GM12878 (cell line): ENCODE results near the gene ACACA. TPM values are rescaled to one million over a fixed set of nuclear protein-coding genes. Genes with fewer than 3 reads are reported as not detected.

Experiments used
- ATAC-seq: fragments of 200-7000 bp; cut with Tn5 transposase; 3 replicates; pipeline ENCODE4 v1.9.1; 2020; ENCODE audit warnings: mild to moderate bottlenecking, moderate library complexity
- BruUV-seq: library from RNA; stranded (reverse); fragments of 400-500 nt; replicated peaks from 2 replicates; lab custom pipeline; 2021; lab: Mats Ljungman, UMichigan
- CTCF ChIA-PET: fragments of 300-600 bp; sonication (Branson Sonifier 250); formaldehyde crosslinking; extraction: SDS; loops from one replicate; lab custom pipeline; 2021; ENCODE audit warnings: inconsistent platforms; lab: Yijun Ruan, JAX
- POLR2A ChIA-PET: fragments of 350-600 bp; formaldehyde crosslinking; extraction: SDS; loops from one replicate; lab custom pipeline; 2021; ENCODE audit warnings: inconsistent platforms; lab: Charles Lee
- RAD21 ChIA-PET: fragments of 300-600 bp; sonication (Branson Sonifier 250); formaldehyde crosslinking; loops from one replicate; lab custom pipeline; 2023; ENCODE audit warnings: antibody characterized with exemption; ENCODE audit not compliant: unreplicated experiment; lab: Charles Lee
- SMC1A ChIA-PET: fragments of 300-600 bp; sonication (Branson Sonifier 250); formaldehyde crosslinking; loops from one replicate; lab custom pipeline; 2023; ENCODE audit not compliant: unreplicated experiment, uncharacterized antibody; lab: Charles Lee
- DNase-seq: peaks from one replicate; pipeline ENCODE4 v3.0.0-alpha.2; 2011; ENCODE audit warnings: low read depth, low spot score
- FAIRE-seq: peaks from 3 replicates; lab custom pipeline; 2011; peaks lifted over from hg19 to GRCh38; lab: Jason Lieb, UNC
- H2AFZ ChIP-seq: 2 replicates; pipeline ENCODE4 v1.6.0; 2011; ENCODE audit warnings: low read depth, low read length, control low read depth; ENCODE audit not compliant: control insufficient read depth
- H3K27ac ChIP-seq: 2 replicates; pipeline ENCODE4 v1.5.1; 2011; ENCODE audit warnings: control low read depth; ENCODE audit not compliant: control insufficient read depth, insufficient read depth
- H3K27me3 ChIP-seq, 2 experiments: replicated peaks in 1 of 2; 2 replicates each; pipeline versions ENCODE4 v1.6.0 to v1.6.1; 2011; ENCODE audit warnings: low read length in 1 of 2; ENCODE audit not compliant: control insufficient read depth in 2 of 2, insufficient read depth in 2 of 2
- H3K36me3 ChIP-seq, 2 experiments: 2 replicates each; pipeline ENCODE4 v1.5.1; 2011; ENCODE audit warnings: low read length in 1 of 2; ENCODE audit not compliant: control insufficient read depth in 2 of 2, insufficient read depth in 2 of 2
- H3K4me1 ChIP-seq: 2 replicates; pipeline ENCODE4 v1.6.1; 2011; ENCODE audit warnings: mild to moderate bottlenecking, low read length, moderate library complexity, mixed read lengths; ENCODE audit not compliant: control insufficient read depth, insufficient read depth
- H3K4me2 ChIP-seq: 2 replicates; pipeline ENCODE4 v1.6.0; 2011; ENCODE audit warnings: control low read depth; ENCODE audit not compliant: control insufficient read depth, insufficient read depth
- H3K4me3 ChIP-seq: fragments of 200-600 bp; sonication (generic); 2 replicates; pipeline ENCODE4 v1.5.1; 2016
- H3K79me2 ChIP-seq: 2 replicates; pipeline ENCODE4 v1.6.0; 2011; ENCODE audit warnings: low read length; ENCODE audit not compliant: control insufficient read depth, insufficient read depth
- H3K9ac ChIP-seq: 2 replicates; pipeline ENCODE4 v1.8.0; 2011; ENCODE audit warnings: low read length, control low read depth, mixed read lengths; ENCODE audit not compliant: control insufficient read depth, insufficient read depth
- H3K9me3 ChIP-seq: replicated peaks from 3 replicates; pipeline ENCODE4 v1.5.1; 2011; ENCODE audit warnings: mild to moderate bottlenecking, low read length; ENCODE audit not compliant: control insufficient read depth, insufficient read depth
- H4K20me1 ChIP-seq: 2 replicates; pipeline ENCODE4 v1.6.0; 2011; ENCODE audit not compliant: control insufficient read depth, insufficient read depth
- CBX5 ChIP-seq: sonication (generic); IDR thresholded peaks from 2 replicates; pipeline ENCODE4 v1.6.1; 2016; ENCODE audit warnings: low read depth, moderate library complexity, mild to moderate bottlenecking, inconsistent platforms
- CEBPB ChIP-seq, 2 experiments: fragments of 150-350 bp in 1 of 2; IDR thresholded peaks; 2 replicates each; pipeline ENCODE4 v1.6.1; 2012 to 2014; ENCODE audit warnings: low read depth in 2 of 2, low read length in 2 of 2, borderline replicate concordance in 1 of 2, inconsistent platforms in 1 of 2
- GATAD2B ChIP-seq: fragments of 450-650 bp; conservative IDR thresholded peaks from 2 replicates; pipeline ENCODE4 v1.6.1; 2017; ENCODE audit warnings: low read depth, mild to moderate bottlenecking, moderate library complexity
- IKZF1 ChIP-seq: fragments of 450-650 bp; conservative IDR thresholded peaks from 2 replicates; pipeline ENCODE4 v1.6.1; 2017; ENCODE audit warnings: antibody characterized with exemption, mild to moderate bottlenecking
- IKZF2 ChIP-seq, 2 experiments: fragments of 450-650 bp; IDR thresholded peaks; 2 replicates each; pipeline ENCODE4 v1.6.1; 2017; ENCODE audit warnings: mild to moderate bottlenecking in 2 of 2, moderate library complexity in 2 of 2
- MYC ChIP-seq: IDR thresholded peaks from 2 replicates; pipeline ENCODE4 v1.6.1; 2011; ENCODE audit warnings: mild to moderate bottlenecking, low read length, moderate library complexity, inconsistent platforms; ENCODE audit not compliant: insufficient read depth, insufficient replicate concordance, insufficient read length, severe bottlenecking
- NFIC ChIP-seq: IDR thresholded peaks from 2 replicates; pipeline ENCODE4 v1.6.1; 2012; ENCODE audit warnings: low read depth, mild to moderate bottlenecking, inconsistent platforms, low read length, moderate library complexity
- NR2C2 ChIP-seq: IDR thresholded peaks from 2 replicates; pipeline ENCODE4 v1.6.1; 2011; ENCODE audit warnings: borderline replicate concordance, low read depth; ENCODE audit not compliant: control insufficient read depth, insufficient read length
- PAX8 ChIP-seq: fragments of 450-650 bp; IDR thresholded peaks from 2 replicates; pipeline ENCODE4 v1.6.1; 2017; ENCODE audit warnings: mild to moderate bottlenecking, moderate library complexity
- SP1 ChIP-seq: IDR thresholded peaks from one replicate; pipeline ENCODE4 v1.6.1; 2011; ENCODE audit warnings: low read depth, low read length
- TBL1XR1 ChIP-seq: IDR thresholded peaks from 2 replicates; pipeline ENCODE4 v1.6.1; 2012; ENCODE audit warnings: low read depth, low read length, improper control_type of control experiment
- TCF7 ChIP-seq: IDR thresholded peaks from 2 replicates; pipeline ENCODE4 v1.6.1; 2014; ENCODE audit warnings: antibody characterized with exemption, borderline replicate concordance
- ZNF384 ChIP-seq: IDR thresholded peaks from 2 replicates; pipeline ENCODE4 v1.6.1; 2012; ENCODE audit warnings: low read depth, mild to moderate bottlenecking, low read length, improper control_type of control experiment, borderline replicate concordance
- ZSCAN29 ChIP-seq: fragments of 450-650 bp; IDR thresholded peaks from 2 replicates; pipeline ENCODE4 v1.6.1; 2017; ENCODE audit warnings: mild to moderate bottlenecking, moderate library complexity
- WGBS: methylation state at CpG from one replicate; pipeline ENCODE4 v1.1.6; 2016; ENCODE audit warnings: low lambda C conversion rate; ENCODE audit not compliant: insufficient replicate concordance, insufficient coverage; ENCODE audit errors: missing lambda C conversion rate; 5-methylcytosine and 5-hydroxymethylcytosine counted together
- in situ Hi-C: fragments of 300-500 bp; cut with MboI; formaldehyde crosslinking; loops from 9 replicates; pipeline ENCODE4 v1.14.3; 2018; ENCODE audit warnings: mixed read lengths
- intact Hi-C: fragments of 100-400 bp; cut with micrococcal nuclease; formaldehyde crosslinking; loops from one replicate; pipeline ENCODE4 v1.14.2; 2022; ENCODE audit not compliant: unreplicated experiment
- polyA plus RNA-seq, 11 experiments: library from polyadenylated mRNA; depleted of rRNA in 4 of 11; unstranded in 6 of 11; stranded (reverse) in 5 of 11; fragments of >200 nt; fragmentation: Nextera tagmentation in 4 of 11; fragmentation: Illumina TruSeq in 1 of 11; extraction: Ambion mirVana in 4 of 11; extraction: Trizol in 1 of 11; gene quantifications; 1 replicate in 1 of 11; 2 replicates in 10 of 11; pipeline versions ENCODE4 v1.2.1 to v1.2.3, GENCODE V29; 2011 to 2016; ENCODE audit warnings: inconsistent platforms in 2 of 11, missing spikeins in 2 of 11, low read depth in 1 of 11
- total RNA-seq, 4 experiments: library from RNA; depleted of rRNA in 3 of 4; stranded (reverse); fragments of >200 nt in 3 of 4; fragmentation: Illumina TruSeq in 1 of 4; extraction: Trizol in 1 of 4; gene quantifications; 2 replicates each; pipeline versions ENCODE4 v1.2.1 to v1.2.3, GENCODE V29; 2013 to 2021
- TF ChIP-seq, protein P1 (sequence below): fragments of 450-650 bp; IDR thresholded peaks from 2 replicates; pipeline ENCODE4 v1.6.1; 2017; ENCODE audit warnings: mild to moderate bottlenecking, moderate library complexity
- TF ChIP-seq, protein P2 (sequence below): fragments of 450-650 bp; IDR thresholded peaks from 2 replicates; pipeline ENCODE4 v1.6.1; 2017; ENCODE audit warnings: mild to moderate bottlenecking, low read depth, inconsistent platforms; ENCODE audit not compliant: poor library complexity, severe bottlenecking

ACACA gene
- total and polyA plus RNA-seq, 10 of the 15 experiments (the other 5 are each of a cell fraction or from before 2014, with no cell fraction given), result 12.9 to 74.2 (median 32.0) TPM

DNA sequence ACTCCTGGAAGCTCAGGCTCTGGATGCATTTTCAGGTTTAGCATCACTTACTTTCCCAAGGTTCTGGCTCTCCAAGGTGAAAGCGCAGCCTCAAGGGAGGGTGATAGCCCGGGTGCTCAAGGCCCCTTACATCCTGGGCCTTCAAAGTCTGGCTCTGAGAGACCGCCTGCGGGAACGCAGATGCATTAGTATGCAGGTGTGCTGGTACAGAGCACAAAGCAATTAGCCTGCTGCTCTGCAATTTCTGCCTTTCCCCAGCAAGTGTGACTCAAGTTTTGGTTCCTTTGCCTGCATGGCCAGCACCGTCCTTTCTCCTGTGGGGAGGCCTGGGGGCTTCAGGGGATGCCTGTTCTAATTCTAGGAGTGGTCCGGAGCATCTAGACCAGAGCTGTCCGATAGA is 341.7 kb downstream of the ACACA start (continued):
- TF ChIP-seq CEBPB (IDR thresholded peaks at IDR 0.05; ENCODE audit: borderline replicate concordance in 1 of 2, low read depth in 2 of 2, low read length in 2 of 2) (no peak), CBX5 (no peak), NFIC (no peak), MYC (no peak)

DNA sequence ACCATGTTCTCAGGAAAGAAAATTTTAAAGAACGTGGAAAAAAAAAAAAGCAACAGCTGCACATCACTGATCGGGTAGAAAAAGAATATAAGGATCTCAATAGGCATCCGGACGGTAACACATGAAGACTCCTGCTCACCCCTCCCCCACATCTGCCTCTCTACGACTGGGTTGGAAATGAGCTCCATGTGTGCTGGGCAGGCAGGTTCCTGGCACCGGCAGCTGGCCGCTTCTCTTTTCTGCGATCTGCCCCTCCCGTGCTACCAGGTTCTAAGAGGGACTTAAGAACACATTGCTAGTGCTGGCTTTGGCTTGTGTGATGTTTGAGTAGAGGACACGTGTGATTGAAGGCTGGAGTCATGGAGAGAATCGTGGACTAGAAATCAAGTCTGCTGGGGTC is 342.4 kb downstream of the ACACA start:
- Histone ChIP-seq H3K36me3 (no peaks in the 10 kb centered on the region), H3K4me3 (no peak overlapping the region), H3K27ac (no peak overlapping the region), H3K9me3 (no peaks in the 10 kb centered on the region), H3K9ac (no peak overlapping the region), H3K4me2 (no peak overlapping the region), H2AFZ (no peak overlapping the region), H3K4me1 (no peaks in the 10 kb centered on the region), H4K20me1 (no peaks in the 10 kb centered on the region), H3K27me3 (no peaks in the 10 kb centered on the region), H3K79me2 (no peaks in the 10 kb centered on the region)
- intact Hi-C loops, result no loop called here
- ATAC-seq (no peak), DNase-seq (no peak), FAIRE-seq (no peak)
- ChIA-PET CTCF (interaction anchor here (0.7 kb wide), 1 partner anchor 309 kb away, joined by 3 read pairs; no protein-coding TSS in a partner anchor), POLR2A (interaction anchor here (0.6 kb wide), 1 partner anchor 24 kb away, joined by 3 read pairs; no protein-coding TSS in a partner anchor), SMC1A (no interaction called here), RAD21 (no interaction called here)
- WGBS, result 63% methylated on average over 11 of the region's 11 CpGs
- no TSS peak for BruUV-seq
- in situ Hi-C loops, result loop anchor here (25.0 kb wide), 1 partner anchor 452 kb away; the partner anchor contains the start of gene MRM1
- TF ChIP-seq, protein P1, sequence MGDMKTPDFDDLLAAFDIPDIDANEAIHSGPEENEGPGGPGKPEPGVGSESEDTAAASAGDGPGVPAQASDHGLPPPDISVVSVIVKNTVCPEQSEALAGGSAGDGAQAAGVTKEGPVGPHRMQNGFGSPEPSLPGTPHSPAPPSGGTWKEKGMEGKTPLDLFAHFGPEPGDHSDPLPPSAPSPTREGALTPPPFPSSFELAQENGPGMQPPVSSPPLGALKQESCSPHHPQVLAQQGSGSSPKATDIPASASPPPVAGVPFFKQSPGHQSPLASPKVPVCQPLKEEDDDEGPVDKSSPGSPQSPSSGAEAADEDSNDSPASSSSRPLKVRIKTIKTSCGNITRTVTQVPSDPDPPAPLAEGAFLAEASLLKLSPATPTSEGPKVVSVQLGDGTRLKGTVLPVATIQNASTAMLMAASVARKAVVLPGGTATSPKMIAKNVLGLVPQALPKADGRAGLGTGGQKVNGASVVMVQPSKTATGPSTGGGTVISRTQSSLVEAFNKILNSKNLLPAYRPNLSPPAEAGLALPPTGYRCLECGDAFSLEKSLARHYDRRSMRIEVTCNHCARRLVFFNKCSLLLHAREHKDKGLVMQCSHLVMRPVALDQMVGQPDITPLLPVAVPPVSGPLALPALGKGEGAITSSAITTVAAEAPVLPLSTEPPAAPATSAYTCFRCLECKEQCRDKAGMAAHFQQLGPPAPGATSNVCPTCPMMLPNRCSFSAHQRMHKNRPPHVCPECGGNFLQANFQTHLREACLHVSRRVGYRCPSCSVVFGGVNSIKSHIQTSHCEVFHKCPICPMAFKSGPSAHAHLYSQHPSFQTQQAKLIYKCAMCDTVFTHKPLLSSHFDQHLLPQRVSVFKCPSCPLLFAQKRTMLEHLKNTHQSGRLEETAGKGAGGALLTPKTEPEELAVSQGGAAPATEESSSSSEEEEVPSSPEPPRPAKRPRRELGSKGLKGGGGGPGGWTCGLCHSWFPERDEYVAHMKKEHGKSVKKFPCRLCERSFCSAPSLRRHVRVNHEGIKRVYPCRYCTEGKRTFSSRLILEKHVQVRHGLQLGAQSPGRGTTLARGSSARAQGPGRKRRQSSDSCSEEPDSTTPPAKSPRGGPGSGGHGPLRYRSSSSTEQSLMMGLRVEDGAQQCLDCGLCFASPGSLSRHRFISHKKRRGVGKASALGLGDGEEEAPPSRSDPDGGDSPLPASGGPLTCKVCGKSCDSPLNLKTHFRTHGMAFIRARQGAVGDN, result no peak
- no peak for TF ChIP-seq TCF7
- no peak for TF ChIP-seq TBL1XR1
- TF ChIP-seq CEBPB (IDR thresholded peaks at IDR 0.05; ENCODE audit: borderline replicate concordance in 1 of 2, low read depth in 2 of 2, low read length in 2 of 2), result no peak
- no peak for TF ChIP-seq ZSCAN29
- TF ChIP-seq, protein P2, sequence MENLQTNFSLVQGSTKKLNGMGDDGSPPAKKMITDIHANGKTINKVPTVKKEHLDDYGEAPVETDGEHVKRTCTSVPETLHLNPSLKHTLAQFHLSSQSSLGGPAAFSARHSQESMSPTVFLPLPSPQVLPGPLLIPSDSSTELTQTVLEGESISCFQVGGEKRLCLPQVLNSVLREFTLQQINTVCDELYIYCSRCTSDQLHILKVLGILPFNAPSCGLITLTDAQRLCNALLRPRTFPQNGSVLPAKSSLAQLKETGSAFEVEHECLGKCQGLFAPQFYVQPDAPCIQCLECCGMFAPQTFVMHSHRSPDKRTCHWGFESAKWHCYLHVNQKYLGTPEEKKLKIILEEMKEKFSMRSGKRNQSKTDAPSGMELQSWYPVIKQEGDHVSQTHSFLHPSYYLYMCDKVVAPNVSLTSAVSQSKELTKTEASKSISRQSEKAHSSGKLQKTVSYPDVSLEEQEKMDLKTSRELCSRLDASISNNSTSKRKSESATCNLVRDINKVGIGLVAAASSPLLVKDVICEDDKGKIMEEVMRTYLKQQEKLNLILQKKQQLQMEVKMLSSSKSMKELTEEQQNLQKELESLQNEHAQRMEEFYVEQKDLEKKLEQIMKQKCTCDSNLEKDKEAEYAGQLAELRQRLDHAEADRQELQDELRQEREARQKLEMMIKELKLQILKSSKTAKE, result no peak
- TF ChIP-seq PAX8, result no peak
- no peak for TF ChIP-seq ZNF384
- TF ChIP-seq GATAD2B, result no peak
- TF ChIP-seq IKZF1, result no peak
- no peak for TF ChIP-seq SP1
- TF ChIP-seq IKZF2 (IDR thresholded peaks at IDR 0.05), result no peak
- no peak for TF ChIP-seq NR2C2
